PC-9 (cell line): ENCODE data around the gene DEF6. TPM values are rescaled to one million over a fixed set of nuclear protein-coding genes. Genes with fewer than 3 reads are reported as not detected.

ENCODE experiments used
- BruUV-seq: library from RNA; stranded (reverse); fragments of 400-500 nt; replicated peaks from 2 replicates; lab custom pipeline; 2021; lab: Mats Ljungman, UMichigan
- CTCF ChIA-PET: fragments of 300-600 bp; sonication (Branson Sonifier 250); formaldehyde crosslinking; loops from one replicate; lab custom pipeline; 2022; ENCODE audit warnings: antibody characterized with exemption; lab: Charles Lee
- POLR2A ChIA-PET: fragments of 300-600 bp; sonication (Branson Sonifier 250); formaldehyde crosslinking; loops from one replicate; lab custom pipeline; 2022; ENCODE audit warnings: antibody characterized with exemption; ENCODE audit not compliant: unreplicated experiment; lab: Charles Lee
- DNase-seq, 2 experiments: peaks; one replicate each; pipeline versions ENCODE4 v3.0.0 to v3.0.0-alpha.2; 2015 to 2022; ENCODE audit warnings: mixed read lengths in 1 of 2
- H2AFZ ChIP-seq: fragments of 200-600 bp; sonication (generic); 2 replicates; pipeline ENCODE4 v1.8.1; 2017; ENCODE audit warnings: antibody characterized with exemption
- H3F3A ChIP-seq: fragments of 200-600 bp; sonication (generic); 2 replicates; pipeline ENCODE4 v1.8.1; 2017; ENCODE audit warnings: antibody characterized with exemption, mild to moderate bottlenecking, low read depth; ENCODE audit not compliant: insufficient read depth
- H3K27ac ChIP-seq: fragments of 200-600 bp; sonication (generic); 2 replicates; pipeline ENCODE4 v1.6.1; 2016; ENCODE audit warnings: mixed run types
- H3K27me3 ChIP-seq: fragments of 200-600 bp; sonication (generic); 2 replicates; pipeline ENCODE4 v1.6.1; 2016; ENCODE audit warnings: low read depth, mixed run types; ENCODE audit not compliant: insufficient read depth
- H3K36me3 ChIP-seq: fragments of 200-600 bp; sonication (generic); 2 replicates; pipeline ENCODE4 v1.6.1; 2016; ENCODE audit warnings: low read depth, mixed run types
- H3K4me1 ChIP-seq: fragments of 200-600 bp; sonication (generic); replicated peaks from 2 replicates; pipeline ENCODE4 v1.6.1; 2016; ENCODE audit warnings: mixed run types; ENCODE audit not compliant: insufficient read depth
- H3K4me2 ChIP-seq: fragments of 200-600 bp; sonication (generic); 2 replicates; pipeline ENCODE4 v1.6.1; 2017; ENCODE audit warnings: mixed run types
- H3K4me3 ChIP-seq: fragments of 200-600 bp; sonication (generic); 2 replicates; pipeline ENCODE4 v1.6.1; 2016; ENCODE audit warnings: mixed run types
- H3K79me2 ChIP-seq: fragments of 200-600 bp; sonication (generic); 2 replicates; pipeline ENCODE4 v1.6.1; 2017; ENCODE audit warnings: low read depth, mixed run types
- H3K9me2 ChIP-seq: fragments of 200-600 bp; sonication (generic); 2 replicates; pipeline ENCODE4 v1.8.1; 2017; ENCODE audit warnings: mild to moderate bottlenecking; ENCODE audit not compliant: insufficient read depth
- H3K9me3 ChIP-seq: fragments of 200-600 bp; sonication (generic); 2 replicates; pipeline ENCODE4 v1.8.1; 2016; ENCODE audit warnings: low read depth; ENCODE audit not compliant: insufficient read depth
- H4K20me1 ChIP-seq: fragments of 200-600 bp; sonication (generic); 2 replicates; pipeline ENCODE4 v1.8.1; 2017; ENCODE audit not compliant: insufficient read depth
- CTCF ChIP-seq: fragments of 200-600 bp; sonication (generic); conservative IDR thresholded peaks from 2 replicates; pipeline ENCODE4 v1.6.1; 2017; ENCODE audit warnings: mixed run types, antibody characterized with exemption, mild to moderate bottlenecking, moderate library complexity
- EZH2 ChIP-seq: fragments of 200-600 bp; sonication (generic); IDR thresholded peaks from 2 replicates; pipeline ENCODE4 v1.8.0; 2017; ENCODE audit warnings: antibody characterized with exemption, low read depth
- intact Hi-C: fragments of 100-400 bp; cut with micrococcal nuclease; formaldehyde crosslinking; loops from one replicate; pipeline ENCODE4 v1.10.0; 2022; ENCODE audit not compliant: unreplicated experiment
- total RNA-seq: library from RNA; stranded (reverse); gene quantifications from 2 replicates; pipeline ENCODE4 v1.2.3, GENCODE V29; 2021

DEF6 gene
- total RNA-seq, 1 experiment from 2014 or later, result 19.6 TPM

GRCh38 chr6:35368038-35368887 is 70.6 kb downstream of the DEF6 start:
- H3K79me2 ChIP-seq, result peaks cover 14% of the 10 kb centered on the region; the same call in 1 of the 2 replicates
- H3K9me2 ChIP-seq, result no peaks in the 10 kb centered on the region
- BruUV-seq, result no TSS peak
- intact Hi-C loops, result loop anchor here (1.0 kb wide), 1 partner anchor 8 kb away; no protein-coding TSS in a partner anchor
- CTCF ChIA-PET, result interaction anchor here (0.6 kb wide), 1 partner anchor 50 kb away, joined by 8 read pairs; no protein-coding TSS in a partner anchor
- no peaks in the 10 kb centered on the region; the same call in 1 of the 2 replicates for H4K20me1 ChIP-seq
- DNase-seq, result peak; percentile 18 to 97
- peak overlapping the region; percentile 80 for H3K27ac ChIP-seq
- H3K4me3 ChIP-seq, result no peak overlapping the region
- H3K27me3 ChIP-seq, result no peaks in the 10 kb centered on the region
- TF ChIP-seq EZH2 (no peak), CTCF (no peak)
- POLR2A ChIA-PET, result interaction anchor here (0.6 kb wide), 1 partner anchor 23 kb away, joined by 4 read pairs; no protein-coding TSS in a partner anchor
- H2AFZ ChIP-seq, result no peak overlapping the region
- no peaks in the 10 kb centered on the region for H3K9me3 ChIP-seq
- peaks cover 28% of the 10 kb centered on the region for H3F3A ChIP-seq
- no peaks in the 10 kb centered on the region for H3K36me3 ChIP-seq
- H3K4me2 ChIP-seq, result 0 out of 2 replicates have a peak overlapping the region, but pooled peaks have one; percentile 19
- peaks cover 34% of the 10 kb centered on the region for H3K4me1 ChIP-seq

GRCh38 chr6:35370124-35370741 is 72.6 kb downstream of the DEF6 start:
- H4K20me1 ChIP-seq, result no peaks in the 10 kb centered on the region
- H2AFZ ChIP-seq, result no peak overlapping the region
- peaks cover 34% of the 10 kb centered on the region for H3K4me1 ChIP-seq
- no peaks in the 10 kb centered on the region for H3K9me2 ChIP-seq
- intact Hi-C loops, result loop anchor here (1.0 kb wide), 1 partner anchor 22 kb away; no protein-coding TSS in a partner anchor
- peak overlapping the region; percentile 18 for H3K4me2 ChIP-seq
- no peak overlapping the region for H3K4me3 ChIP-seq
- POLR2A ChIA-PET, result interaction anchor here (0.6 kb wide), 1 partner anchor 22 kb away, joined by 3 read pairs; no protein-coding TSS in a partner anchor
- peaks cover 14% of the 10 kb centered on the region; the same call in 1 of the 2 replicates for H3K79me2 ChIP-seq
- TF ChIP-seq EZH2 (no peak), CTCF (no peak)
- CTCF ChIA-PET, result no interaction called here
- BruUV-seq, result no TSS peak
- peak; percentile 73 to 76 for DNase-seq
- no peaks in the 10 kb centered on the region for H3K36me3 ChIP-seq
- H3K9me3 ChIP-seq, result no peaks in the 10 kb centered on the region
- peaks cover 28% of the 10 kb centered on the region for H3F3A ChIP-seq
- no peaks in the 10 kb centered on the region for H3K27me3 ChIP-seq
- H3K27ac ChIP-seq, result peak overlapping the region; percentile 80

- DNase-seq, result no peak
- intact Hi-C loops, result loop anchor here (1.0 kb wide), 1 partner anchor 21 kb away; no protein-coding TSS in a partner anchor
- Histone ChIP-seq H3K4me3 (no peak overlapping the region), H3K4me2 (peak overlapping the region; percentile 18), H3K27ac (peak overlapping the region; percentile 80; the same call in 1 of the 2 replicates), H3K27me3 (no peaks in the 10 kb centered on the region), H3K4me1 (peaks cover 34% of the 10 kb centered on the region), H3K9me3 (no peaks in the 10 kb centered on the region), H3F3A (peaks cover 28% of the 10 kb centered on the region), H3K79me2 (peaks cover 14% of the 10 kb centered on the region; the same call in 1 of the 2 replicates), H4K20me1 (no peaks in the 10 kb centered on the region), H3K36me3 (no peaks in the 10 kb centered on the region), H3K9me2 (no peaks in the 10 kb centered on the region), H2AFZ (no peak overlapping the region)
- POLR2A ChIA-PET, result no interaction called here
- no peak for TF ChIP-seq CTCF
- TF ChIP-seq EZH2, result no peak
- CTCF ChIA-PET, result no interaction called here
- BruUV-seq, result no TSS peak
Measured at GRCh38 chr6:35370785-35371493, 73.3 kb downstream of the DEF6 start.
